Measurements from ENCODE around the gene KMT2E.
A peak's percentile ranks its signal among the peaks of the same experiment; 100 is the strongest.

Gene KMT2E

DNA sequence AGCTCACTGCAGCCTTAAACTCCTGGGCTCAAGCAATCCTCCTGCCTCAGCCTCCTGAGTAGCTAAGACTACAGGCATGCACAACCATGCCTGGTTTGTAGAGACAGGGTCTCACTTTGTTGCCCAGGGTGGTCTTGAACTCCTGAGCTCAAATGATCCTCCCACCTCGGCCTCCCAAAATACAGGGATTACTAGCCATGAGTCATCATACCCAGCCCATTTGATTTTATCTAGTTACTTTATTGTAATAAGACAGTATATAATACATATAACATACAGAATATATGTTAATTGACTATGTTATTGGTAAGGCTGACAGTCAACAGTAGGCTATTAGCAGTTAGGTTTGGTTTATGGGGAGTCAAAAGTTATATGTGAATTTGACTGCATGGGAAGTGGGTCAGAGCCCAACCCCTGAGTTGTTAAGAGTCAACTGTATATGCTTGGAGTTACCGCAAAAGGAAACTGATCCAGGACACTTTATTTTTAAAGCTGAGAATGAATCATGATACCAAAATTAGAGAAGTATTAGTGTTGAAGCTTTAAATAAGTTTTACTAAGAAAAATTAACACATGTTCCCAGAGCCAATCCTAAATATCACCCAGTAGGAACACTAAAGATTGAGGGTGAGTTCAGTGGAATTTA lies 20.7 kb upstream of the KMT2E start:
- Histone ChIP-seq H3K4me1 (ENCODE audit: control insufficient read depth in 1 of 2, insufficient read depth in 1 of 2, low read depth in 1 of 2, low read length in 1 of 2) (peaks cover 0 to 5% of the 10 kb centered on the region in 2 experiments), H3K36me3 (peaks cover 8% of the 10 kb centered on the region), H3K9me3 (no peaks in the 10 kb centered on the region), H3K27ac (peak overlapping the region; percentile 54), H3K4me3 (ENCODE audit: low read depth in 1 of 2, low read length in 1 of 2) (no peak overlapping the region), H3K27me3 (no peaks in the 10 kb centered on the region)
- TF ChIP-seq, protein P1, sequence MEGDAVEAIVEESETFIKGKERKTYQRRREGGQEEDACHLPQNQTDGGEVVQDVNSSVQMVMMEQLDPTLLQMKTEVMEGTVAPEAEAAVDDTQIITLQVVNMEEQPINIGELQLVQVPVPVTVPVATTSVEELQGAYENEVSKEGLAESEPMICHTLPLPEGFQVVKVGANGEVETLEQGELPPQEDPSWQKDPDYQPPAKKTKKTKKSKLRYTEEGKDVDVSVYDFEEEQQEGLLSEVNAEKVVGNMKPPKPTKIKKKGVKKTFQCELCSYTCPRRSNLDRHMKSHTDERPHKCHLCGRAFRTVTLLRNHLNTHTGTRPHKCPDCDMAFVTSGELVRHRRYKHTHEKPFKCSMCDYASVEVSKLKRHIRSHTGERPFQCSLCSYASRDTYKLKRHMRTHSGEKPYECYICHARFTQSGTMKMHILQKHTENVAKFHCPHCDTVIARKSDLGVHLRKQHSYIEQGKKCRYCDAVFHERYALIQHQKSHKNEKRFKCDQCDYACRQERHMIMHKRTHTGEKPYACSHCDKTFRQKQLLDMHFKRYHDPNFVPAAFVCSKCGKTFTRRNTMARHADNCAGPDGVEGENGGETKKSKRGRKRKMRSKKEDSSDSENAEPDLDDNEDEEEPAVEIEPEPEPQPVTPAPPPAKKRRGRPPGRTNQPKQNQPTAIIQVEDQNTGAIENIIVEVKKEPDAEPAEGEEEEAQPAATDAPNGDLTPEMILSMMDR (IDR thresholded peaks at IDR 0.05), result no peak

DNA sequence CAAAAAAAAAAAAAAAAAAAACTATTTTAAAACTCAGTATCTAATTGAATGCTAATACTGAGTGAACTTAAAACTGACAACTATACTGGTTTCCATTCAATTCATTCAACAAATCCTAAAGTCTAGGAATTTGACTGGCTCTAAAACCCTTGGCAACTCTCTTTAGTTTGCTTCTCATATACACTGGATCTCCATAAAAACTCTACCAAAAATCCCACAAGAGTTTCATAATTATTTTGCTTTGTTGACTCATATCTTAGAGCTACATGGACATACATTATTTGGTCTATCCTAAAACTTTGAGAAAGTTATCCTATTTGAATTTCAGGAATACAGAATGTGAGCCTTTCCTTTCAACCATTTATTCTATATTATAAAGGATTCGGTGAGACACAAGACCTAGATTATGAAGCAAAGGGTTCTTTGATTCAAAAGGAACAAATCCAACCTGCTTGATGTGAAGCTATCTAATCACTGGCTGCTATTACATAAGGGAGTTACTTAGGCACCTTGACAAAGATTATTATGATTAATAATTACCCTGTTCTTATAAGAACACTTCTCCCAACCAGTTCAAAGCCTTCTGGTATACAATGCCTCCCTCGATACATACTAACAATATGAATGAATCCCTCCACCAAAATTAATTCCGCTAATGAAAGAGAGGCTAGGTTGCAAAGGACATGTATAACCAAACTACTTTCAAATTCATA lies 15.8 kb upstream of the KMT2E start:
- Histone ChIP-seq H3K27ac (peak overlapping the region; percentile 36), H3K27me3 (no peaks in the 10 kb centered on the region), H3K36me3 (no peaks in the 10 kb centered on the region), H3K4me3 (ENCODE audit: low read depth in 1 of 2, low read length in 1 of 2) (no peak overlapping the region), H3K9me3 (no peaks in the 10 kb centered on the region), H3K4me1 (ENCODE audit: control insufficient read depth in 1 of 2, insufficient read depth in 1 of 2, low read depth in 1 of 2, low read length in 1 of 2) (peaks cover 0 to 18% of the 10 kb centered on the region in 2 experiments)
- TF ChIP-seq, protein P1 (IDR thresholded peaks at IDR 0.05), result no peak

DNA sequence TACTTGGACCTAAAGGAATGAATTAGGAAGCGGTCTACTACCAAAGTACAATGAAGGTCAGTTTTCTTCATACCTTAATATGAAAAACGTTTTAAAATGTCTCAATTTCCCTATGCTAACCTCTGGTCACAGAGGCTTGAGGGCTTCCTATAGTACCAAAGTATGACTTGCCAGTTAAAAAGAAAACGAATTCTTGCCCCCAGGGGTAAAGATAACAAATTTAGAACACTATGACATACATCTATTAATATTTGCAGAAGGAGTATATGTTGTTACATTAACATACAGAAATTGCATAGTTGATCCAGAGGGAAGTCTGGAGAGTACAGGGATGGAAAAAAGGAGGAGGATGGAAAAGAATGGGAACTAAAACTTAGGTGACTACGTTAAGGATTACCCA lies 13.8 kb upstream of the KMT2E start:
- Histone ChIP-seq H3K9me3 (no peaks in the 10 kb centered on the region), H3K4me3 (ENCODE audit: low read depth in 1 of 2, low read length in 1 of 2) (no peak overlapping the region), H3K36me3 (peaks cover 4% of the 10 kb centered on the region), H3K27me3 (no peaks in the 10 kb centered on the region), H3K27ac (peak overlapping the region; percentile 35), H3K4me1 (ENCODE audit: control insufficient read depth in 1 of 2, insufficient read depth in 1 of 2, low read depth in 1 of 2, low read length in 1 of 2) (peaks cover 0 to 30% of the 10 kb centered on the region in 2 experiments)
- TF ChIP-seq, protein P1 (IDR thresholded peaks at IDR 0.05), result no peak

DNA sequence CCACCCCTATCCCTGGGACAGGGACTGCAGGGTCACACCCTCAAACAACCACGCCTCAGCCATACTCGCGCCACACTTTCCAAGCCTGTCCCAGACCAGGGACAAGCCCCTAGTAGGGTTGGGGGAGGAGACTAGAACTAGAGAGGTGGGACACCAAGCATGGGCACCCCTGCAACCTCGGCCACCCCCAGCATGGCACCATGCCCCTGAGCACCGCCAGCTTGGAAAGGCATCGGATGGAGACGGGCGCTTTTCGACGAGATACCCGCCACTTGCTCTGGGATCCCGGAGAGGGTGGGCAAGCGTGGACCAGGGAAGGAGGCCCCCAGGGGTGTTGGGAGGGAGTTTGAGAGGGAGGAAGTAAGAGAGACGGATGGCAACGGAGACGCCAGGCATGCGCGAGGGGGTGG lies 13.1 kb upstream of the KMT2E start:
- Histone ChIP-seq H3K36me3 (peaks cover 7% of the 10 kb centered on the region), H3K4me3 (ENCODE audit: low read depth in 1 of 2, low read length in 1 of 2) (no peak overlapping the region), H3K27ac (no peak overlapping the region), H3K4me1 (ENCODE audit: control insufficient read depth in 1 of 2, insufficient read depth in 1 of 2, low read depth in 1 of 2, low read length in 1 of 2) (peaks cover 0 to 28% of the 10 kb centered on the region in 2 experiments), H3K27me3 (no peaks in the 10 kb centered on the region), H3K9me3 (no peaks in the 10 kb centered on the region)
- TF ChIP-seq, protein P1 (IDR thresholded peaks at IDR 0.05), result no peak

DNA sequence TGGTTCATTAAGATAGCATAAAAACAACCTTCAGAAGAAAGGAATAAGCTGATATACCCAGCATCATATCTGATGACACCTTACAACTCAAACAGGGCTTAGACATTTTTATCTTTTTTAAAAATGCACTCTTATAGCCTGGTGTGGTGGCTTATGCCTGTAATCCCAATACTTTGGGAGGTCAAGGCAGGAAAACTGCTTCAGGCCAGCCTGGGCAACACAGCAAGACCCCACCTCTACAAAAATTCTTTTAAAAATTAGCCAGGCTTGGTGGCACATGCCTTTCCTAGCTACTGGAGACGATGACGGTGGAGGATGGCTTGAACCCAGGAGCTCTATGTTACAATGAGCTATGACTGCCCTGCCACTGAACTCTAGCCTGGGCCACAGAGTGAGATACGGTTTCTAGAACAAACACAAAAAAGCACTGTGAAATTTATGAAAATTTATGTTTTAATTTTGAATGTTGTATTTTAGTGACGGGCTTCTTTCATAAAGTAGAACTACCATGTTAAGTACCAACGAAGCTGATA lies 12.3 kb upstream of the KMT2E start:
- peak overlapping the region; percentile 10 for H3K27ac ChIP-seq
- TF ChIP-seq, protein P1 (IDR thresholded peaks at IDR 0.05), result no peak
- no peaks in the 10 kb centered on the region for H3K27me3 ChIP-seq
- no peaks in the 10 kb centered on the region for H3K9me3 ChIP-seq
- H3K4me1 ChIP-seq (ENCODE audit: control insufficient read depth in 1 of 2, insufficient read depth in 1 of 2, low read depth in 1 of 2, low read length in 1 of 2), result peaks cover 6 to 34% of the 10 kb centered on the region in 2 experiments
- H3K36me3 ChIP-seq, result peaks cover 7% of the 10 kb centered on the region
- H3K4me3 ChIP-seq (ENCODE audit: low read depth in 1 of 2, low read length in 1 of 2), result no peak overlapping the region

All from neutrophil (primary cell).